ENCODE measurements around the gene SCRN1. TPM values are rescaled to one million over a fixed set of nuclear protein-coding genes. Genes with fewer than 3 reads are reported as not detected.

Gene SCRN1
- 10 to 100 TPM; 18.8 to 37.4 (median 32.4) TPM for total RNA-seq

GRCh38 chr7:29989257-29989995 is at the start of gene SCRN1:
SCRN1 (minus strand) TSS chr7:29989801; CDS start chr7:29969067, 20,734 bp downstream.
- no peak for TF ChIP-seq CTCF (IDR thresholded peaks at IDR 0.05; ENCODE audit: low read depth)

- no peak for TF ChIP-seq CTCF (IDR thresholded peaks at IDR 0.05; ENCODE audit: low read depth)
Observed at GRCh38 chr7:30038196-30038980, 48.8 kb upstream of the SCRN1 start.

- no peak for TF ChIP-seq CTCF (IDR thresholded peaks at IDR 0.05; ENCODE audit: low read depth)
Observed at GRCh38 chr7:30036220-30036619, 46.6 kb upstream of the SCRN1 start.

GRCh38 chr7:30034501-30034900 is 44.9 kb upstream of the SCRN1 start:
- no peak for TF ChIP-seq CTCF (IDR thresholded peaks at IDR 0.05; ENCODE audit: low read depth)

GRCh38 chr7:30032310-30033125 is 42.9 kb upstream of the SCRN1 start:
- no peak for TF ChIP-seq CTCF (IDR thresholded peaks at IDR 0.05; ENCODE audit: low read depth)

GRCh38 chr7:30029696-30030095 is 40.1 kb upstream of the SCRN1 start:
- TF ChIP-seq CTCF (IDR thresholded peaks at IDR 0.05; ENCODE audit: low read depth): no peak

Data from subcutaneous adipose tissue (tissue), 4 donors.